ENCODE data around the gene MROH2B. TPM values are rescaled to one million over a fixed set of nuclear protein-coding genes. Genes with fewer than 3 reads are reported as not detected.

Gene MROH2B
- total RNA-seq, 2 experiments from 2014 or later: not detected

GRCh38 chr5:40991168-40991980, 79.8 kb downstream of the MROH2B start:
- ChIA-PET POLR2A (no interaction called here), CTCF (no interaction called here)

GRCh38 chr5:40988746-40989510, 82.2 kb downstream of the MROH2B start:
- no peak for ATAC-seq
- Mint-ChIP-seq H3K4me1 (ENCODE audit: low read depth) (no peaks in the 10 kb centered on the region), H3K36me3 (ENCODE audit: low read depth) (no peaks in the 10 kb centered on the region), H3K27ac (no peak overlapping the region), H3K27me3 (peaks cover 1% of the 10 kb centered on the region), H3K4me3 (no peak overlapping the region), H3K9me3 (peaks cover 1% of the 10 kb centered on the region)
- no peak for DNase-seq
- CTCF ChIA-PET: no interaction called here
- TF ChIP-seq CTCF (IDR thresholded peaks at IDR 0.05): no peak
- POLR2A ChIA-PET: no interaction called here
- intact Hi-C loops (cut with micrococcal nuclease): no loop called here

More at GRCh38 chr5:40991168-40991980, 79.8 kb downstream of the MROH2B start:
- DNase-seq (no peak), ATAC-seq (no peak)
- Mint-ChIP-seq H3K4me1 (ENCODE audit: low read depth) (no peaks in the 10 kb centered on the region), H3K27ac (no peak overlapping the region), H3K9me3 (peaks cover 1% of the 10 kb centered on the region), H3K36me3 (ENCODE audit: low read depth) (no peaks in the 10 kb centered on the region), H3K27me3 (peaks cover 1% of the 10 kb centered on the region), H3K4me3 (no peak overlapping the region)
- no peak for TF ChIP-seq CTCF (IDR thresholded peaks at IDR 0.05)
- intact Hi-C loops (cut with micrococcal nuclease): no loop called here

GRCh38 chr5:40987349-40987748, 83.8 kb downstream of the MROH2B start:
- no peak for DNase-seq
- POLR2A ChIA-PET: no interaction called here
- no peak for ATAC-seq
- no peak for TF ChIP-seq CTCF (IDR thresholded peaks at IDR 0.05)
- Mint-ChIP-seq H3K36me3 (ENCODE audit: low read depth) (no peaks in the 10 kb centered on the region), H3K4me1 (ENCODE audit: low read depth) (no peaks in the 10 kb centered on the region), H3K4me3 (no peak overlapping the region), H3K9me3 (peaks cover 1% of the 10 kb centered on the region), H3K27ac (no peak overlapping the region), H3K27me3 (no peaks in the 10 kb centered on the region)
- intact Hi-C loops (cut with micrococcal nuclease): no loop called here
- CTCF ChIA-PET: interaction anchor here (0.9 kb wide), 1 partner anchor 9 kb away, joined by 3 read pairs; no protein-coding TSS in a partner anchor

GRCh38 chr5:40986666-40987065, 84.5 kb downstream of the MROH2B start:
- H3K4me3 Mint-ChIP-seq: no peak overlapping the region
- POLR2A ChIA-PET: no interaction called here
- intact Hi-C loops (cut with micrococcal nuclease): no loop called here

More at GRCh38 chr5:40986666-40987065, 84.5 kb downstream of the MROH2B start:
- H3K4me1 Mint-ChIP-seq (ENCODE audit: low read depth): no peaks in the 10 kb centered on the region
- CTCF ChIA-PET: interaction anchor here (0.9 kb wide), 1 partner anchor 9 kb away, joined by 3 read pairs; no protein-coding TSS in a partner anchor
- no peak for DNase-seq
- no peaks in the 10 kb centered on the region for H3K36me3 Mint-ChIP-seq (ENCODE audit: low read depth)
- H3K9me3 Mint-ChIP-seq: peaks cover 1% of the 10 kb centered on the region
- H3K27ac Mint-ChIP-seq: no peak overlapping the region
- peaks cover 3% of the 10 kb centered on the region for H3K27me3 Mint-ChIP-seq
- TF ChIP-seq CTCF (IDR thresholded peaks at IDR 0.05): no peak
- no peak for ATAC-seq

All from activated CD8-positive, alpha-beta T cell treated with anti-CD3 and anti-CD28 coated beads for 36 hours (primary cell).